HG02798 (cell line): Measurements from ENCODE around the gene TECPR2.

Source experiments
- ATAC-seq: cut with Tn5 transposase; IDR thresholded peaks from one replicate; pipeline ENCODE4 v1.9.1; 2021; ENCODE audit warnings: mild to moderate bottlenecking; ENCODE audit not compliant: unreplicated experiment, poor library complexity

TECPR2 gene

GRCh38 chr14:102421411-102422057, 58.8 kb downstream of the TECPR2 start:
- ATAC-seq: no peak

- no peak for ATAC-seq
Measured at GRCh38 chr14:102424520-102424919, 61.8 kb downstream of the TECPR2 start.

DNA sequence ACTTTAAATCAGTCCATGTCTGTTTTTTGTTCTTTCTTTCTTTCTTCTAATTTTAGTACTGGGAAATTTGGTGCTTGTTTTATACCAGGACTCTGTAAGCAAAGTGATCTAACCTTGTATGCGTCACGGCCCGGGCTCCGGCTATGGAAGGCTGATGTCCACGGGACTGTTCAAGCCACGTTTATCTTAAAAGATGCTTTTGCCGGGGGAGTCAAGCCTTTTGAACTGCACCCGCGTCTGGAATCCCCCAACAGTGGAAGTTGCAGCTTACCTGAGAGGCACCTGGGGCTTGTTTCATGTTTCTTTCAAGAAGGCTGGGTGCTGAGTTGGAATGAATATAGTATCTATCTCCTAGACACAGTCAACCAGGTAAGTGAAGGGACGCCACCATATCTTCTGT, 62.2 kb downstream of the TECPR2 start:
- ATAC-seq: no peak

GRCh38 chr14:102426796-102427195, 64.1 kb downstream of the TECPR2 start:
- no peak for ATAC-seq

DNA sequence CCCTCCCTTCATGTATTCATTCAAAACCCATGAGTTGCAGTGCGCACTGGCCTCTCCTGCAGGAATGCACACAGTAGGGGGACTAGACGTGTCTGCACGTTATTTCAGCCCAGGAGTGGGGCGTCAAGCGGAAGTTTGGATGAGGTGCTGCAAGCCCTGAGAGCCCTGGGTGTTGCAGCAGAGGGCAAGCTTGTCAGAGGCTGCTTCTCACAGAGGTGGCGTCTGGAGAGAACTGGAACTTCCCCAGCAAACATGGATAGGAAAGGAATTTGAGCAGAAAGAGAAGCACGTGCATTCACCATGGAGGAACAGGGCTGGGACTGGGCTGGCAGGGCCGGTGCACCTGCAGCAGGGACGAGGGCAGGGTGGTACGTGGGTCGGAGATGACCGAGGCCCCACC, 64.9 kb downstream of the TECPR2 start:
- ATAC-seq: no peak

DNA sequence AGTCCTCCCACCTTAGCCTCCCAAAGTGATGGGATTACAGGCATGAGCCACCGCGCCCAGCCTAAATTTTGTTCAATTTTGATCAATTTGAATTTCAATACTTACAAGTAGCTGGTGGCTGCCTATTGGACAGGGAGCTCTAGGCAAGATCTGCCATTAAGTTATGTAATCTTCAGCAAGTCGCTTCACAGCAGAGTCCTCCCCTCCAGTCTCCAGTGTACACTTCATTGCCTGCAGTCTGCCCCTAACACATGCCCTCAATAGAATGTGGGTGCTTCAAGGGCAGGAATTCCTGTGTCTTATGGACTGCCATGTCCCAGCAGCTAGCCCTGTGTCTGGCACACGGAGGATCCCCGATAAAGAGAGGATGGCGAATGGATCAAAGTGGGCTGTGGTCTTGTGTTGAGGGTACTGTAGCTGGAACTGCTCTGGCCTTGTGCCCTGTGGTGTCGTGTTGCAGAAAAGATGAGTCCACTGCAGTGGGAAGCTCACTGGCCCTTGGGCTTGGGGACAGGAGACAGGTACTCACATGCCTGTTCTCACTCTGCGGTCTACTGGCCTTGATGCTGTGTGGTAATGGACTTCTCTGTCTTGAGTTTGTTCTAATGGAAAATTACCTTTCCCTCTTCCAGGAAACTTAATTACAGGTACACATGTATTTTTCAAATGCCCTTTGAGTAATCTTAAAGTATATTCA, 67.6 kb downstream of the TECPR2 start:
- ATAC-seq: no peak

DNA sequence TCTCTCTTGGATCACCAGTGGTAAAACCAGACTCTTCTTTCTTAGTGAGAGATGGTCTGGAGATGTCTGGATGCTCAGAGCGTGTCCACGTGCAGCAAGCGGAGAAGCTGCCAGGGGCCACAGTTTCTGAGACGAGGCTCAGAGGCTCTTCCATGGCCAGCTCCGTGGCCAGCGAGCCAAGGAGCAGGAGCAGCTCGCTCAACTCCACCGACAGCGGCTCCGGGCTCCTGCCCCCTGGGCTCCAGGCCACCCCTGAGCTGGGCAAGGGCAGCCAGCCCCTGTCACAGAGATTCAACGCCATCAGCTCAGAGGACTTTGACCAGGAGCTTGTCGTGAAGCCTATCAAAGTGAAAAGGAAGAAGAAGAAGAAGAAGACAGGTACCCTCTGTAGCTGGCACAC, 69.0 kb downstream of the TECPR2 start:
- no peak for ATAC-seq

GRCh38 chr14:102434647-102435175, 72.0 kb downstream of the TECPR2 start:
- no peak for ATAC-seq

- no peak for ATAC-seq
Measured at GRCh38 chr14:102437997-102438915, 75.5 kb downstream of the TECPR2 start.

DNA sequence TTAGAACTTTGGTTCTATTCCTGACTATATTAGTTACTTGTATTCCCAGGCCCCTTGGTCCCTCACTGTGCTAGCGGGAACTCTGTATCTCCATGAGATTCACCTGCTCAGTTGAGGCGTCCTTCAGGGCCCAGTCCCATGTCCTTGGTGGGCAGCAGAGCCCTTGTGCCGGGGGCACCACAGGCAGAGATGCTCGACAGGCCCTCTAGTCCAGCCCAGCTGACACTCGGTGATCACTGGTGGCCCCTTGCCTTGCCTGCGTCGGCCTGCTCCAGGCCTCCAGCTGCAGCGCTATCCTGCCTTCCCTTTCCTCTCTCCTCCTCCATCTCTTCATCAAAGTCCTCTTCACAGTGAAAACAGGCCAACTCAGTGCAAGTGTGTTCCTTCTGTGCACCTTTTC, 76.8 kb downstream of the TECPR2 start:
- no peak for ATAC-seq

DNA sequence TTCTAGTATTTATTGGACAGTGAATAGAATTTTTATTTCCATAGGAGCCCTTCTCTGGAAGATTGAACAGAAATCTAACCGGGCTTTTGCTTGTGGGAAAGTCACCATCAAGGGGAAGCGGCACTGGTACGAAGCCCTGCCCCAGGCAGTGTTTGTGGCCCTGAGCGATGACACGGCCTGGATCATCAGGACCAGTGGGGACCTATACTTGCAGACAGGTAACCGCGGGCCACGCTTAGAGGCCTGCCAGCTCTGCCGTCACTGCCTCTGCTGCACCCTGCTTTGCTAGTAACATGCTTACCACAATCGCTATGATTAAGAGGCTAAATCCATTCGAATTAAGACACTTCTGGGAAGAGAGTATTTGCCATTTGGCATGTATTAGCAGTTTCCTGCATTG, 77.7 kb downstream of the TECPR2 start:
- no peak for ATAC-seq

DNA sequence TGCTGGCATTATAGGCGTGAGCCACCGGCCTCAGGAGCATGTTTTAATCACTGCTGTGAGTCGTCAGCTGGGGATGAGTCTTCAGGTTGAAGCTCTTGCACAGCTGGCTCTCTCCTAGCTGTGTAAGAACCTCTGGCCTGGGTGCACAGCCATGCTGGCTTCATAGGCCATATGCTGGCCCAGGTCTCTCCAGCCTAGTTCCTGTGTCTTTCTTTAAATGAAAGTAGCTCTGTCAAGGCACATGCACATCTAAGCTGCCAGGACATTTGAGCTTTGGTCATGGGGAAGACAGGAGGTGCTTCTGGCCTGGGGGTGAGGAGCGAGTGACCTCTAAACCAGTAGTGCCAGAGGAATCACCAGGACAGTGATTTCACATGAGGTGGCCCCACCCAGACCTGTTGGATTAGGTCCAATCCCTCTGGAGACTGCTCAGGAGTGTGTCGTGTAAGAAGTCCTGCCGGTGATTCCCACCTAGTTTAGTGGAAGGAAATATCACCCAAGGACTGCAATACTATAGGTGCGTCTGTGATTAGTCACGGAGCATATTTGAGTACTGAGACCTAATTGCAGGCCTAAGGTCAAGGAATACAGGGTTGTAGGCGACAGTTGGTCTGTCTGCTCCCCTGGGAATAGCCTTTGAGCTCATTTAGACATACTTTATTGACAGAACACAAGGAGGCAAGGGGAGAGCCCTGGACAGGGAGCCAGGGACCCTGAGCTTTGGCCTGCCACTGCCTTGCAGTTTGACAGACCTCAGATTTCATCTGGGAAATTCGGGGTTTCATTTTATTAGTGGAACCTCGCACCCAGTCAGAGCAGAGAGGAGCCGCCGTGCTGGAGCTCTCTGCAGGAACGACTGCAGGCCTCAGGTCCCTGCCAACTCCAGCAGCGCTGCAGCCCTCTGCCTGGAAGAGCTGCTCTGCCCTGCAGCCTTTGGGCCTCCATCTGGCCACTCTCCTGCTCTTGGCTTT, 79.8 kb downstream of the TECPR2 start:
- no peak for ATAC-seq

DNA sequence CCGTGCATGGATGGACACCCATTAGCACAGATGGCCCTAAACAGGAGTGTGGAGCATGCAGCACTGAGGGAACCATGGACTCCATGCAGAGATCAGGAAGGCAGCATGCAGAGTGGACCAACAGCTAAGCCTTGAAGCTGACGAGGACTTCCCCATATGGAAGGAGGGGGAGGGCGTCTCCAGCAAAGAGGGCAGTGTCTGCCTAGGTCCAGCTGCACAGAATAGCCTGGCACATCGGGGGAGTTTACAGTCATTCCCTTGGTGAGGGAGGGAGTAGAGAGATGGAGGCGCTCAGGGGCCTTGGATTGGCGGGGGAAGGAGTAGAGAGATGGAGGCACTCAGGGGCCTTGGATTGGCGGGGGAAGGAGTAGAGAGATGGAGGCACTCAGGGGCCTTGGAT, 82.3 kb downstream of the TECPR2 start:
- ATAC-seq: no peak

DNA sequence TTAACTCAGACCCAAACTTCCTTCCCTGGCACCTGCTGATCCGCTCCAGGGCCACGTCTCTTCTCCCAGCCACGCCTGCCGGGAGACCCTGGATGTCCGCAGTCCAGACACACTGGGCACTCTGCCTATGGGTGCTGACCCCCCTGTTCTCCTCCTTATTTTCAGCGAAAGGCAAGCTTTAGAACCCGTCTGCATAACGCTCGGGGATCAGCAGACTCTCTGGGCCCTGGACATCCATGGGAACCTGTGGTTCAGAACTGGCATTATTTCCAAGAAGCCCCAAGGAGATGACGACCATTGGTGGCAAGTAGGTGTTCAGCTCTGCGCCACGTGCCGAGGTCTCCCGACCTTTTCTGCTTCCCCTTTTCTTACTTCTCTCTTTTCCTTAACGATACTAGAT, 82.9 kb downstream of the TECPR2 start:
- ATAC-seq: no peak

DNA sequence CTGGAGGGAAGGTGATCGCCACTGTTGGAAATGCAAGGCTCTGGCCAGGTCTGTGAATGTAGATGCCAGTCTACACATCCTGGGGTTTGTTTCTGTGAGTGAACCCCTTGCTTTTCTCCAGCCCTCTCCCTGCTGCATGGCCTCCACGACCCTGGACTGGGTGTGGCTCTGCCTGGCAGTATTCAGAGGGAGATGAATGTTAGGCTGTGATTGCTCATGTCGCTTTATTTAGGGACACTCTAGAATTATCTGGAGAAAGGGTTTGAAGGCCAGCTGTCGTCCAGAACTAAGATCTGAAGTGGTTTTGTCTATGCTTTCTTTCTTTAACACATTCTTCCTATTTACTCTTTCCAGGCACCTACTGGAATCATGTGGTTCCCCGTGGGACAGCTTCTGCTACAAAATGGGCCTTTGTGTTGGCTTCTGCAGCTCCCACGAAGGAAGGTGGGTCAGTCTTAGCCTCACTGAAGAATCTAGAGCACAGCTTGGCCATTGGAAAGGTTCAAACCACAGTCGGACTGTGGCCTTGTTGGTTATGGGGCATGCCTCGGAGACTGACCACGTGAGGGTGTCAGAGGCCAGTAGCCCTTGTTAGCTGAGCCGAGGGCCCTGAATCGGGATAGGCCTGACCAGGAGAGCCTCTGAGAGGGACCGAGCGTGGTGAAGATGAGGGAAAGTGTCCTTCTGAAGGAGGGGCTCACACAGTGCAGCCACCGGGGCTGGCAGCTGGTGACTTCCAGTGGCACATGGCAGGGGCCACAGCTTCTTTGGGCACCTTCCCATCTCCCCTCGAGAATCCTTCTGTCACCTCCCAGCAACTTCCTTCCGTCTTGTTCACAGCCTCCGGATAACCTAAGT, 87.7 kb downstream of the TECPR2 start:
- ATAC-seq: no peak

GRCh38 chr14:102451064-102451352, 88.3 kb downstream of the TECPR2 start:
- no peak for ATAC-seq

DNA sequence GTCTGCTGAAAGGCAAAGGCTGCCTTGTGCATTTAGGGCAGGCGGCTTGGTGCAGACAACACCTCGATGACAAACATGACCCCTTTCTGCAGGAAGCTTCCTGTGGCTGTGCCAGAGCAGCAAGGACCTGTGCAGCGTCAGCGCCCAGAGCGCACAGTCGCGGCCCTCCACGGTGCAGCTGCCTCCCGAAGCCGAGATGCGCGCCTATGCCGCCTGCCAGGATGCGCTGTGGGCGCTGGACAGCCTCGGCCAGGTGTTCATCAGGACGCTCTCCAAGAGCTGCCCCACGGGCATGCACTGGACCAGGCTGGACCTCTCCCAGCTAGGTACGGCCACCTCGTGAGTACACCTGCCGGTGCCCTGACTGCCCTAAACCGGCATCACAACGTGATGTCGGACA, 89.6 kb downstream of the TECPR2 start:
- ATAC-seq: no peak

GRCh38 chr14:102454711-102455110, 92.0 kb downstream of the TECPR2 start:
- ATAC-seq: no peak

- ATAC-seq: no peak
Measured at GRCh38 chr14:102457509-102457908, 94.8 kb downstream of the TECPR2 start.
